RWPE1 (cell line): ENCODE measurements around the gene TLL1.

Experiments
- CTCF ChIA-PET: fragments of 350-600 bp; sonication (Branson Sonifier 250); formaldehyde crosslinking; extraction: SDS; loops from one replicate; lab custom pipeline; 2021; lab: Yijun Ruan, JAX
- POLR2A ChIA-PET: fragments of 400-600 bp; formaldehyde crosslinking; extraction: SDS; loops from one replicate; lab custom pipeline; 2020; ENCODE audit warnings: antibody characterized with exemption; ENCODE audit not compliant: low non-redundant PET; lab: Yijun Ruan, JAX
- DNase-seq: peaks from one replicate; pipeline ENCODE4 v3.0.0; 2012; ENCODE audit warnings: low spot score
- H3K27ac ChIP-seq: fragments of 450-650 bp; 2 replicates; pipeline ENCODE4 v1.5.1; 2017
- TF ChIP-seq, protein P1 (sequence below): fragments of 450-650 bp; conservative IDR thresholded peaks from 2 replicates; pipeline ENCODE4 v1.5.1; 2017; ENCODE audit warnings: low read depth, mild to moderate bottlenecking

The TLL1 gene

DNA sequence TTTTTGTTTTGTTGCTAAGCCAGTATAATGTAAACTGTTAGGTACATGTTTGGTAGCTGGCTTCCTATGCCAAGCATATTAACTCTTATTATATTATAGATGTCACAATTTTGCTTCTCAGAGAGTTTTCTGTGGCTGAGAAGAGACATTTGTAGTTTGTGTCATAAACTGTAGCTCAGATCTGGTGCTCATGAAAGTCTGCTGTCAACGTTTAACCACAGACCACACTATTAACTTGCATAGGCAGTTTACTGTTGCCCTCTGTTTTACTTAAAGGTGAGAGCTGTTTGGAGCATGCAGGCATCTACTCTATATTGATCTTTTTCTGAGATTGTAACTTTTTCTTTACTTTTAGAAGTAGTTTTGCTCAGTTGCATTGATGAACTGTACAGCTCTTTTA, 166.8 kb downstream of the TLL1 start:
- ChIA-PET POLR2A (no interaction called here), CTCF (interaction anchor here (0.6 kb wide), 1 partner anchor 9 kb away, joined by 3 read pairs; no protein-coding TSS in a partner anchor)
- no peak for DNase-seq
- H3K27ac ChIP-seq: no peak overlapping the region
- TF ChIP-seq, protein P1, sequence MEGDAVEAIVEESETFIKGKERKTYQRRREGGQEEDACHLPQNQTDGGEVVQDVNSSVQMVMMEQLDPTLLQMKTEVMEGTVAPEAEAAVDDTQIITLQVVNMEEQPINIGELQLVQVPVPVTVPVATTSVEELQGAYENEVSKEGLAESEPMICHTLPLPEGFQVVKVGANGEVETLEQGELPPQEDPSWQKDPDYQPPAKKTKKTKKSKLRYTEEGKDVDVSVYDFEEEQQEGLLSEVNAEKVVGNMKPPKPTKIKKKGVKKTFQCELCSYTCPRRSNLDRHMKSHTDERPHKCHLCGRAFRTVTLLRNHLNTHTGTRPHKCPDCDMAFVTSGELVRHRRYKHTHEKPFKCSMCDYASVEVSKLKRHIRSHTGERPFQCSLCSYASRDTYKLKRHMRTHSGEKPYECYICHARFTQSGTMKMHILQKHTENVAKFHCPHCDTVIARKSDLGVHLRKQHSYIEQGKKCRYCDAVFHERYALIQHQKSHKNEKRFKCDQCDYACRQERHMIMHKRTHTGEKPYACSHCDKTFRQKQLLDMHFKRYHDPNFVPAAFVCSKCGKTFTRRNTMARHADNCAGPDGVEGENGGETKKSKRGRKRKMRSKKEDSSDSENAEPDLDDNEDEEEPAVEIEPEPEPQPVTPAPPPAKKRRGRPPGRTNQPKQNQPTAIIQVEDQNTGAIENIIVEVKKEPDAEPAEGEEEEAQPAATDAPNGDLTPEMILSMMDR: no peak

DNA sequence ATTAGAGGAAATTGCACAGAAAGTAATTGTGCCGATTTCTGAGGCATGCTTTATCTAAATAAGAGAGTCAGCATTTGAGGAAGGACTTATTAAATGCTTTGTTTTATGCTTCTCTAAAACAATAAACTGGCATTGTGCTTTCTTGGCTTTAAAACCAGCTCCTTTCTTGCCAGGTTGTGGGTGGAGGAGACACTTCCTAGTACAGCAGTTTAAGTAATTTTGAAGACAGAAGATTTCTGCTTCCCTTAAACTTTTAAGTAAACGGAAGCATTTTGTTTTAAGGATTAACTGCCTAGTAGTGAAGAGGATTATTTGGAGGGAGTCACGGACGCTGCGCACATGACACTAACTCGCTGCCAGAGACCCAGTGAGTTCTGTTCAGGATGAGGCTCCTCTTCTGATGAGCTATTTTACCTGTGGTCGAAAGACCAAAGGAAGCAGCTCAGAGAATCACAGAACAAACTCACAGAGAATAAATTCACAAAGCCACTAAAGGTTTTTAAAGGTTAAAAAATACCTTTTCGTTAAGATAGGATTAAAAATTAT, 169.5 kb downstream of the TLL1 start:
- no peak overlapping the region for H3K27ac ChIP-seq
- TF ChIP-seq, protein P1: no peak
- CTCF ChIA-PET: no interaction called here
- no peak for DNase-seq
- POLR2A ChIA-PET: no interaction called here

DNA sequence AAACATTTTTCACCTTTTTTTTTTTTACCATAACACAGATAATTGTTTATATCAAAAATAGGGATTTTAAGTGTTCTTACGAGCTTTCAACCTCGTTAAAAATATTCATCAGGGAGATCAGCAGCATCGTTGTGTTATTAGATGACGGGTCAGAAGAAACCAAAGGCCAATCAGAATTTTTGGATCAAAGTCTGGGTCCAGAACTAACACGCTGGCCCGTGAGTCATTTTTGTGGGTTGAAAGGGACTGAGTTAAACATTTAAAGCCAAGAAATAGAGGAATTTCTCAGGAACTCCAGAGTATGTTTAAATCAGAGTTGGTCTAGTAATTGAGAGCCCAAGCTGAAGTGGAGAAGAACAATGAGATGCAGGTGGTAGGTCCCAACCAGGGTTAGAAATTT, 170.8 kb downstream of the TLL1 start:
- H3K27ac ChIP-seq: no peak overlapping the region
- POLR2A ChIA-PET: no interaction called here
- TF ChIP-seq, protein P1: no peak
- DNase-seq: no peak
- CTCF ChIA-PET: interaction anchor here (0.6 kb wide), 1 partner anchor 209 kb away, joined by 3 read pairs; no protein-coding TSS in a partner anchor

DNA sequence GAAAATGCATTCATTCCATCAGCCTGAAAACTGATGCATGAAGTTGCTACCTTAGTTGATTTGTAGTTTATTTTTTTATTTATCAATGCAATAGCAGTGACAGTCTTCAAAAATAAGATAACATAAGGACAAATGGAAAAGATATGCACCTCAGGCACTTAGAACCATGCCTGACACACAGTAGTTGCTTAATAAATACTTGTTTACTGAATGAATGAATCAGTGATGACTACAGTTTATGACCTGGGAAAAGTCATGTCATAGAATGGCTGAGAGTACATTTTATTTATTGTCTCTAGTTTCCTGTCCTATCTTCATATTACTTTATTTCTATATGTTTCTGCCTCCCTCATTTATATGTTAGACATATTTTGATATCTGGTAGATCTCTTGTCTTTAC, 171.8 kb downstream of the TLL1 start:
- TF ChIP-seq, protein P1: no peak
- H3K27ac ChIP-seq: no peak overlapping the region
- POLR2A ChIA-PET: no interaction called here
- CTCF ChIA-PET: no interaction called here
- no peak for DNase-seq

DNA sequence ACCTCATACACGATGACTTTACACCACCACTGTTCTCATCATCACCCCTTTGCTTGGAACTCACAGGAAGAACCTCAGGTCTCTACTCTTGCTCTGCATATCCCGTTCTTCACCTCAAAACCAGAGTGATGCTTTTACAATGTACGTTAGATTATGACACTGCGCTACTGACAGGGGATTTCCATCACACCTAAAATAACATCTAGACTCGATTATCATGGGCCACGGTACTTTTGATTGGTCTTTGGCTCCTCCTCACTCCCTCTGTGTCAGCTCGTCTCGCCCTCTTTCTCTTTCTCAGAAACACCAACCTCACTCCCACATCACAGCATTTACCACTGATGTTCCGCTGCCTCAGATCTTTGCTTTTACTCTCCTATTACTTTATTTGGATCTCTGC, 172.4 kb downstream of the TLL1 start:
- no peak for DNase-seq
- H3K27ac ChIP-seq: no peak overlapping the region
- ChIA-PET POLR2A (no interaction called here), CTCF (no interaction called here)
- TF ChIP-seq, protein P1: no peak

DNA sequence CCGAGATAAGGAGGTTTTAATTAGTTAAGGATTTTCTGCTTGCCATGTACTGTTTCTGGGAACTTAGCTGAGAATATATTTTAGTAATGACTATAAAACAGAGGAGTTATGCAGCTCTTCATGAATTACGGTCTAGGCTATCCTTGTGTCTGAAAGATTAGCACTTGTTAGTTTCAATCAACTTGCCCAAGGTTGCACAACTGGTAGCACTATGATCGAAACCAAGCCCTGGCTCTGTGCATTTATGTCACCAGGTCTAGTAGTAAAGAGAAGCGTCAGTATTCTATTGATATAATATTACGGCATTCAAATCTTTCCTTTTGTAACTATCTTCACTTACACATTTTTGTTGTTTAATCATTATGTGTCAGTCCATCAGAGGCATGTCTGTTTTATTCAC, 176.0 kb downstream of the TLL1 start:
- TF ChIP-seq, protein P1: no peak
- no peak for DNase-seq
- ChIA-PET CTCF (no interaction called here), POLR2A (no interaction called here)
- no peak overlapping the region for H3K27ac ChIP-seq
